Measurements from ENCODE around the gene DNM1L. TPM values are rescaled to one million over a fixed set of nuclear protein-coding genes. Genes with fewer than 3 reads are reported as not detected.

The DNM1L gene
- total RNA-seq, 1 donor from 2014 or later = 64.2 TPM

DNA sequence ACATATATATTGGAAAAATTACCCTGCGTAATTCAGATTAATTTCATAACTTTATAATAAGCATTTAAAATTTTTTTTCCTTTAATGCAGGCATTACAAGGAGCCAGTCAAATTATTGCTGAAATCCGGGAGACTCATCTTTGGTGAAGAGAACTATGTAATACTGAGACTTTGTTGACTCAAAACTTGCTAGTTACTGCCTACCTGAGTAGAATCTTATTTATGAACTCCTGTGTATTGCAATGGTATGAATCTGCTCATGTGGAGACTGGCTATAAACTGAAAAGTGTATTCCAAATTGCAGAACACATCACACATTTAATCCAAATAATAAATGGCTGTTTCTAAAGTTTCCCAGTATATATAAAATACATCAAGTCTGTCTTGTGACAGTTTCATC is 64.2 kb downstream of the DNM1L start:
- no peak for ATAC-seq

DNA sequence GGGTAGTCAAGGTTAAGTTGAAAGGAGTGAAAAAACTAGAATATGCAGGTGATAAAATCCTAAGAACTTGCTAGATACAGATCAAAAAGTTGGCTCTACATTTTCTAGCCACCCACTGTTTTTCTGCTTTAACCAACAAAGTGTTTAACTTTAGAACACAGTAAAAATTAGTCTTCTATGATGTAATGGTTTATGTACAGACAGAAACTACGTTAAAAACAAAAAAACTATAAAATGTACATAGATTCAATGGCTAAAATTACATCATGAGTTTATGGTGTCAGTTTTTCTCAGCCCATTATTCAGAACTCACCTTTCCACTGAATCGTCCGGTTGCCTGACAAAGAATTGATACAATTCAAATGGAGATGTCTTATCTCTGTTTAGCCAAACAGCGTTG is 74.5 kb downstream of the DNM1L start:
- ATAC-seq (no peak), DNase-seq (ENCODE audit: low spot score) (no peak)
- intact Hi-C loops (cut with DNase I) = loop anchor here (10.0 kb wide), 1 partner anchor 1029 kb away; the partner anchor contains the start of gene AMN1

More for the DNA sequence above, 64.2 kb downstream of the DNM1L start:
- intact Hi-C loops (cut with DNase I) = no loop called here
- no peak for DNase-seq (ENCODE audit: low spot score)

DNA sequence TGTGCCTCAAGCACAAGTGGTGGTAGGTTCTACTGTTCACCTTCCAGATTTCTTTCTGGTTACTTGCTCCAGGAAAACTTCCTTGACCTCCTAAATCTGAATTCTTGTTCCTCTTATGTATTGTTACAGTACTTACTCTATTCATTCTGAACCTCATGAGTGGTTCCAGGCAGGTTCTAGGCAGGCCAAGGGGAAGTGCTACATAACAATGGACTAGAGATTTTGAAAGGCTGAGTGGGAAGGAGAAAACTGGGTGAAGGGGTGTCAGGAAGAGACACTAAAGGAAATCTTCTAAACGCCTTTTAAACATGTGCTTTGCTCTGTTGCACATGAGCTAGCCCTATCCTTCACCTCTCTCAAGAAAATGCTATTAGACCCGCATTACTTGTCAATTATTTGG is 75.0 kb downstream of the DNM1L start:
- intact Hi-C loops (cut with DNase I) = loop anchor here (10.0 kb wide), 1 partner anchor 1029 kb away; the partner anchor contains the start of gene AMN1
- no peak for ATAC-seq
- DNase-seq (ENCODE audit: low spot score) = no peak

DNA sequence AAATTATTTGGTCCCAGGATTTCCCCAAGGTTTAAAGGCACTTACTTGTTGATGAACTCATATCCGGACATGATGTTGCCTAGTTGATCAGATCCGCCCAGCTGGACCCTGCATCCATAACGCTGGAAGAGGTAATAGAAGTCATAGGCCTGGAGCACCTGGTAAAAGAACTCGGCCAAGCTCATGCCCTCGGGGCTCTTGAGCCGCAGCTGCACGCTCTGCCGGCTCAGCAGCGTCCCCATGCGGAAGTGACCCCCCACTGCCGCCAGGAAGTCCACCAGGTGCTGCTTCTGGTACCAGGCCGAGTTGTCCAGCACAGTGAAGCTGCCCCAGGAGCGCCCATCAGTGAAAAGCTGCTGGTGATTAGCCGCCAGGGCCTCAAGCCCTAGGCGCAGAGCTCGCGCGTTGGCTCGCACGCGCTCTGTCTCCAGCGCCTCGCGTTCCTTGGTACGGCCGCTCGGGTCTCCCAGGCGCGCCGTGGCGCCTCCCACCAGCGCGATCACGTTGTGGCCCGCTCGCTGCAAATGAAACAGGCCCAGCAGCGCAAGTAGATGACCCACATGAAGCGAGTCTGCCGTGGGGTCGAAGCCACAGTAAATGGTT is 76.1 kb downstream of the DNM1L start:
- ATAC-seq = peak; percentile 63
- intact Hi-C loops (cut with DNase I) = loop anchor here (5.0 to 10.0 kb wide), 2 partner anchors 162 to 1030 kb away; partner anchors contain the start of gene AMN1
- peak; percentile 83 for DNase-seq (ENCODE audit: low spot score)

DNA sequence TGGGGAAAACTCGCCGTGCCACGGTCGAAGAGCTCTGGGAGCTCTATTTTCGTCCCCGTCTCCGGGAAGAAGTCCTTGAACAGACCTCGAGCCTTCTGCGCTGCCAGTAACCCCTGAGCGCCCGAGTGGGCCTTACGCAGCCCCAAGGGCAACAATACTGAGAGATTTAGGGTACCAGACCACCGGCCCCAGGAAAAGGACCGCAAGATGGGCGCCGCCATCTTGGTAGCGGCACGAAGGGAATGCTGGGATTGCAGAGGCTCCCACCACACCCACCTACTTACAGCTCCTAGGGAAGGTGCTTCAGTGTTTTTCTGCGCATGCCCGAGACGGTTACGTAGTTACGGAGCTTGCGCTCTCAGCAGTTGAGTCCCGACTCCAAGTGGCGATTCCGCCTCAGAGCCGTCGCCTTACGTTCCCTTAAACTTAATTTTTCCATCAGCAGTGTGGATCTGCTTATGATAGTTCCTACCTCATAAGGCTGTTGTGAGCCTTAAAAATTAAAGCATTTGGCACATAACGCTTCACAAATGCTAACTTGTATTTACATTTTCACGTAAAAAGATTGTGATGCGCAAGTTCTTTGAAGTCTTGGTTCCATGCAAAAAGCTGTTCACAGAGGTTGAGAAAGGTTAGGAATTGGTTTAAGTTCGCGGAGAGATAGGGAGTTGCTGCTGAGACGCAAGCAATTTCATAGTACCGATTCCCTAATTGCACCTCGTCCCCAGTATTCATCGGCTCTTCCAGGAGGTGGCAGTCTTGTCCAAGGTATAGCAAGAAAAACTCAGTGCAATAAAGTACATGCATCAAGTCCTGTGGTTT is 76.8 kb downstream of the DNM1L start, which contains the start of gene YARS2:
TSS of gene YARS2 (minus strand) at position 244 of the 822 bp plus-strand sequence. CDS start at position 221, 23 bp downstream.
- ATAC-seq (peak; percentile 99), DNase-seq (ENCODE audit: low spot score) (peak; percentile 96)
- intact Hi-C loops (cut with DNase I) = loop anchor here (5.0 to 10.0 kb wide), 2 partner anchors 161 to 1031 kb away; partner anchors contain the start of gene AMN1

DNA sequence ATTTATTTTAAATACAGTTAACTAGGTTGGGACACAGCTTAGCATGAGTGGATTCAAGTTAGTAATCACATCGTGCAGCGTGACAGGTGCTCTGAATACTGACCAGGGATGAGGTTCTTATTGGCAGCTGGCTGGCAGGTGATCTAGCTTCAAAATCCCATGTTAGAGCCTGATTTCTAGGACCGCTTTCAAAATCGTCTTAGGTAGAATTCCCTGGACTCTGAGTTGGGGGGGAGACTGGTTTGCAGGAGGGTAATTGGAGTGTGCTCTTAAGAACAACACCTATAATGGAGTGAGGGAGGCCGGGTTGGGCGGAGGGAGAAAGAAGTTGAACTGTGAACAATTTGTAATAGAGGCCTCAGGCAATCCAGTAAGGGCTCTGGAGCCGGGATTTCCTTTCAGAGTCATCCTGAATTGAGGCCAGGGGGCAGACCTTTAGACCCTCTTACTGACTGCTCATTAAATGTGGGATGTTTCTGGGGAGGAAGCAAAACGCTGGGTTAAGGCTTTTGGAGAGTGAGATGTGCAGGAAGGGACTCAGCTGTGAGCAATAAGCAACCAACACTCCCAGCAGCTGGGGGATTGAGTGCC is 77.5 kb downstream of the DNM1L start:
- DNase-seq (ENCODE audit: low spot score) = no peak
- intact Hi-C loops (cut with DNase I) = loop anchor here (5.0 to 10.0 kb wide), 2 partner anchors 161 to 1032 kb away; partner anchors contain the start of gene AMN1
- ATAC-seq = no peak

DNA sequence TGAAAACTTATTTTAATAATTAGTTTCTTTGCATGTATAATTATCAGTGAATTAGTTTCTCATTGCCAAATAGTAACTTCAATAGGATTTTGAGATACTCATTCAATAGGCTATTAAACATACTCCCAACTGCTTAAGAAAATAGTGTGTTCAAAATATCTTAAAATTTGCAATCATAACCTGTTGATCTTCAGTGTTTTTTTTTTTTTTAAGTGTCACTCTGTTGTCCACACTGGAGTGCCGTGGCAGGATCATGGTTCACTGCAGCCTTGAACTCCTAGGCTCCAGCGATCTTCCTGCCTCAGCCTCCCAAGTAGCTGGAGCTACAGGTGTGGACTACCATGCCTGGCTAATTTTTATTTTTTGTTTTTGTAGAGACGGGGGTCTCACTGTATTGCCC is 78.1 kb downstream of the DNM1L start:
- intact Hi-C loops (cut with DNase I) = loop anchor here (5.0 to 10.0 kb wide), 2 partner anchors 160 to 1032 kb away; partner anchors contain the start of gene AMN1
- ATAC-seq (no peak), DNase-seq (ENCODE audit: low spot score) (no peak)

DNA sequence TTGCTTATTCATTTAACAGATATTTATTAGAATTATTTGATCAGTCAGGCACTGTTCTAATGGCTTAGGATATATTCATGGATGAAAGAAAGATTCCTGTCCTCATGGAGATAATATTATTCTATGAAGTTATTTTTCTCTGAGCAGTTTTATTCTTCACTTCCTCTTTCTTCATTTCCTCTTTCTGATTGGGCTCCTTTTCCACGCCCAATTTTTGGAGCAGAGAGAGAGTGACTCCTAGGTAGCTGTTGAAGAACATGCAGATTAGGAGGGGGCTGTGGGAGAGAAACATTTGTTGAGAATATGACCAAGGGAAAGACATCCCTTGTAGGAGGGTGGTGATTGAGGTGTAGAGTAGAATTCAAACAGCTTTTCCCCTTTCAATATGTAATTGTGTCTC is 82.6 kb downstream of the DNM1L start:
- intact Hi-C loops (cut with DNase I) = no loop called here
- ATAC-seq = no peak
- DNase-seq (ENCODE audit: low spot score) = no peak

DNA sequence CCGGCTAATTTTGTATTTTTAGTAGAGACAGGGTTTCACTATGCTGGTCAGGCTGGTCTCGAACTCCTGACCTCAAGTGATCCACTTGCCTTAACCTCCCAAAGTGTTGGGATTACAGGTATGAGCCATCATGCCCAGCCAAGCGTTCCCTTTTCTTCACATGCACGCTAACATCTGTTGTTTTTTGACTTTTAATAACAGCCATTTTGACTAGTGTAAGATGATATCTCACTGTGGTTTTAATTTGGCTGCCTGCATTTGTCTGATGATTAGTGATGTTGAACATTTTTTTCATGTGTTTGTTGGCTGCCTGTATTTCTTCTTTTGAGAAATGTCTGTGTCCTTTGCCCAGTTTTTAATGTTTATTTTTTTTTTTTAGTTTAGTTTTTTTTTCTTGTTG is 86.8 kb downstream of the DNM1L start:
- DNase-seq (ENCODE audit: low spot score) (no peak), ATAC-seq (peak; percentile 85)
- intact Hi-C loops (cut with DNase I) = no loop called here

DNA sequence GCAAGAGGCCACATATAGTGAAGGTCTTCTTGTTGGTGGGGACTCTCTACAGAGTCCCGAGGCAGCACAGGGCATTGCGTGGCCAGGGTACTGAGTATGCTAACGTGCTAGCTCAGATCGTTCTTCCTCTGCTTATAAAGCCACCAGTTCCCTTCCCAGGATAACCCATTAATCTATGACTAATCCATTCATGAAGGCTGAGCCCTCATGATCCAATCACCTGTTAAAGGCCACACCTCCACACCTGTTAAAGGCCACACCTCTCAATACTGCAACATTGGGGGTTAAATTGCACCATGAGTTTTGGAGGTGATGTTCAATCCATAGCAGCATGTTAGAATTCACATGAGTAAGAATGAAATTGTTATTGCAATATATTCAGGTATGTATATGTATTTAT is 89.4 kb downstream of the DNM1L start:
- DNase-seq (ENCODE audit: low spot score) (no peak), ATAC-seq (no peak)
- intact Hi-C loops (cut with DNase I) = no loop called here

DNA sequence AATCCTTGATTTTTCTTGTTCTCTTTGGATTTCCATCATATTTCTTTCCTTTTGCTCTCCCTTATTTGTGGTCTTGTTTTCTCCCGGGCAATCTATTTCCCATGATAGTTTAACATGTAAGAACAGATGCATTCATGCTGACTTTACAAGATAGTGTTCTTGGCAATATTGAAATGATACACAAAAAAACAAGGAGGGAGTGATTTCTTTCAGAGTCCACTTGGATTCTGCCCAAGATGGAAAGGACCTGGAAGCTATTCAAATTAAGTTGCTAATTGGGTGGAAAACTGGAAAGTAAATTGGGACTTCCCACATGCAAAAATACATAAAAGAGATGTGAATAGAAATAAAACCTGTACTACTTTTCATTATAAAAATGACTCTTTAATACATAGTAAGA is 91.0 kb downstream of the DNM1L start:
- ATAC-seq = no peak
- DNase-seq (ENCODE audit: low spot score) = no peak
- intact Hi-C loops (cut with DNase I) = no loop called here

DNA sequence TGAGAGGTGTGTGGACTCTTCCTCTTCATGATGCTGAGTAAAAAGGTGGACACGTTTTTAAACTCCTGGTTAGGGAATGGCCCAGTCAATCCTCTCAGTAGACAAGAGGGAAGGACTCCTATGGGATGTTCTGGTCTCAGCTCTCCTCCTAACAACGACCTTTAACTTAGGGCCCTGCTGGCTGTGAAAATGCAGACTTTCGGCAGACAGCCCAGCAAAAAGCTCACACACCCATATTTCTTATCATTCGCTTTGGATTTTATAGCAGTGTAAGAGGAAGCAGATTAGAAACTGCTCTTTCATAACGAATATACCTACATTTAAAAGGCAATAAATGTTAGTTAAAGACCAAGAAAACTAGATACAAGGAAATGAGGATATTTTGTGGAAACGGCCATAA is 94.6 kb downstream of the DNM1L start:
- ATAC-seq (no peak), DNase-seq (ENCODE audit: low spot score) (no peak)
- intact Hi-C loops (cut with DNase I) = no loop called here

DNA sequence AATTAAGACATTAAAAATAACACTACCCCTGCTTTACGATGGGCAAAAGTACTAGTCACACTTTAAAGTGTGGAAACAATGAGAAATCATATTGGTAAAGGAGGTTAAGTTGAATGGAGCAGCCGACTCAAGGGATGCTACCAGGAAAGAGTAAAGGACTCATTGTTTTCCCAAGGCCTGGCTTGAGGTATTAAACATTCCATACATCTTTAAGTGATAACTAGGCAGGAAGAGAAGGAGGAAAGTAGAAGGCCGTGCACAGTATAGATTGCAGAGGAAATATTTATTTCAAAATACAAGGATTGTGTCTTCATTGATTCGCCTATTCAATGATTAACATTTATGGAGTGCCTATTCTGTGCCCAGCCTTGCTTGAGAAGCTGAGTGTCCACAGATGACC is 97.2 kb downstream of the DNM1L start:
- DNase-seq (ENCODE audit: low spot score) (no peak), ATAC-seq (no peak)
- intact Hi-C loops (cut with DNase I) = no loop called here

DNA sequence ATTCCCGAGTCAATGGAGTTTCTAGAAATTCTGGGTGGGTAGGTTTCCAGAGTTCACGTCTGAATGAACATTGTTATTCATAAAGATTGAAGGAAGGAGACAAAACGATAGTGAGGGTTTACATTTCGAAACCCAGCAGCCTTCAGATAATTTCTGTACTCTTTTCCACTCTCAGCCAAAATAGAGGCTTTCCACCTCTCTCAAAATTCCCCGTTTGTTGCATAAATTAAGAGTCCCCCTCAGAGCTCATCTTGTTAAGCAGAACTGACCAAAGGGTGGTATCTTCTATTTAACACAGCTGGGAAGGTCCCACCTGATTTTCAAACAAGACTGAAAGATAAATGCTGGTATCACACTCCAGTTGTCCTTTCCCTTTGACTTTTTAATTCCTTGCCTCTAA is 98.1 kb downstream of the DNM1L start:
- DNase-seq (ENCODE audit: low spot score) (no peak), ATAC-seq (no peak)
- intact Hi-C loops (cut with DNase I) = no loop called here

DNA sequence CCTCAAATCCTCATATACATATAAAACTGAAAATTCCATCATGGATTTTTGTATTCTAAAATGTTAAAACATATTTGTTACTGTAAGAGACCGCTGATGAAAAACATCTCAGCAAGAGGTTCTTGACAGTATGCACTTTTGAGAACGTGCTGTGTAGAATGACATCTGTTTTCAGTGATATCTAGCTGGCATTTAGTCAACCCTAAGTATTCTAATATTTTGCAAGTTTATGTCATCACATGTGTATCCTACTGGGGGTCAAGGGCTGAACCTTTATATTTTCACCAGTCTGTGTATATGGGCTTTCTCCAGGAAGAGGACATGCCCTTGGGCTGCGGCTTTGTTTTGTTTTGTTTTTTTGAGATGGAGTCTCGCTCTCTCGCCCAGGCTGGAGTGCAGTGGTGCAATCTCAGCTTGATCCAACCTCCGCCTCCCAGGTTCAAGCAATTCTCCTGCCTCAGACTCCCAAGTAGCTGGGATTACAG is 98.6 kb downstream of the DNM1L start:
- peak; percentile 62 for ATAC-seq
- intact Hi-C loops (cut with DNase I) = no loop called here

DNA sequence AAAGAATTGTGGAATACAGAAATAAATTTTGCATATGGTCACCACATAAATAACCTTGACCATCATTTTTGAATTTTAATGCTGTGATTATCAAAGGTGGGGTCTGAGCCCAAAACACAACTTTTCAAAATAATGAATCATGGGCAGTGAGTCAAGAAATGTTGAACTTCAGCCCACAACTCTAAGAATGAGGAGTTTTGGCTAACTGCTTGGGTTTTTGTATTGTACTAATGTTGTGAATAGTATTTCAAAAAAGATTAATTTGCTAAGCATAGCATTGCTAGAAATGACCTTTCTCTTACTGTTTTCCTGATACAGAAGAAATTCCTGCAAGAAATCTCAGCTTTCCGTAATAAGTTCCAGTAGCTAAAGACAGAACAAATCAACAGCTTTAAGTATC is 101.0 kb downstream of the DNM1L start:
- ATAC-seq (no peak), DNase-seq (ENCODE audit: low spot score) (no peak)
- intact Hi-C loops (cut with DNase I) = no loop called here

More for the DNA sequence above, 98.6 kb downstream of the DNM1L start:
- no peak for DNase-seq (ENCODE audit: low spot score)

DNA sequence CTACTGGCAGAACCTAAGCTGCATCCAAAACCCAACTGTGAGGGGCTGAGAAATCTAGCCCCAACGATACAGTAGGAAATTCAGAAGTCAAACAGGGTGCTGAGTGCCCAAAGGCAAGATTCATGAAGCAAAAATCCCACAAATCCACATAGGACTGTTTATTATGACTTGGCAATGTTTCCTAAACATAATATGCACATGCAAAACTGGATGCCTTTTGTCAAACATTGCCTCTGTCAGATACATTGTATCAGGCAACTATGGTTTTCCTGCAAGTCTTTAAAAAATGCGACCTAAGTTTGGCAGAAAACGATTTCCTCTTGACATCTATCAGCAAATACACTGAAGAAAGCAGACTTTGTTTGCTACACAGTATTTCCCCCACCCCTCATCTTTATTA is 103.9 kb downstream of the DNM1L start:
- ATAC-seq (no peak), DNase-seq (ENCODE audit: low spot score) (no peak)
- intact Hi-C loops (cut with DNase I) = no loop called here

DNA sequence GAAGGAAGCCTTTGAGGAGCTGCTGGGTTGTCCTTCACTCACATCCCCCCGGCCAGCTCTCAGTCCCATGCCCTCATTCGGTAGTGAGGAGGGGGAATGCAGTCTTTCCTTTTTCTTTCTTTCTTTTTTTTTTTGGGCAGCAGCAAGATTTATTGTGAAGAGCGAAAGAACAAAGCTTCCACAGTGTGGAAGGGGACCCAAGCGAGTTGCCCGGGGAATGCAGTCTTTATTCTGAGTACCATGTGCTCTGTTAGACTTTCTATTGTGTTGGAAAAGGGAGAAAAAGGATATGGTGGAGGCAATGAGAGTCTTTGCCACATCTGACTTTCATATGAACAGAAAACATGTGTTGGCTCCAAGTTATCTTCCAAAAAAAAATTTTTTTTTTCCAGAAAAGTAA is 106.5 kb downstream of the DNM1L start:
- intact Hi-C loops (cut with DNase I) = no loop called here

DNA sequence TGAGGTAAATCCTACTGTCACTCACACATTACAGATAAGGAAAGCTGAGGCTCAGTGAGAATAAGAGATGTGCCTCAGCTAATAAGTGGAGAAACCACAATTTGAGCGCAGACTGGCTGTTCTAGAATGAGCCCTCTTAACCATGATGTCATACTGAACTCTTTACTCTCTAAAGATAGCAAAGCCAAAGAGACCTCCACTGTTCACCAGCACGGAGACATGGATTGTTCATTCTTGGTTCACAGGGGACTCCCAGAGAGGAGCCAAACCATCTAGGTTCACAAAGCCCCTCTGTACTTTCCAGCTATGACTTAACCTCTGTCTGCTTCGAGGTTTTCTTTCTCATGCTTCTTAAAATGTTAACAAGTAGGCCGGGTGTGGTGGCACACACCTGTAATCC is 109.3 kb downstream of the DNM1L start:
- ATAC-seq (no peak), DNase-seq (ENCODE audit: low spot score) (no peak)
- intact Hi-C loops (cut with DNase I) = no loop called here

More for the DNA sequence above, 106.5 kb downstream of the DNM1L start:
- ATAC-seq (no peak), DNase-seq (ENCODE audit: low spot score) (no peak)

DNA sequence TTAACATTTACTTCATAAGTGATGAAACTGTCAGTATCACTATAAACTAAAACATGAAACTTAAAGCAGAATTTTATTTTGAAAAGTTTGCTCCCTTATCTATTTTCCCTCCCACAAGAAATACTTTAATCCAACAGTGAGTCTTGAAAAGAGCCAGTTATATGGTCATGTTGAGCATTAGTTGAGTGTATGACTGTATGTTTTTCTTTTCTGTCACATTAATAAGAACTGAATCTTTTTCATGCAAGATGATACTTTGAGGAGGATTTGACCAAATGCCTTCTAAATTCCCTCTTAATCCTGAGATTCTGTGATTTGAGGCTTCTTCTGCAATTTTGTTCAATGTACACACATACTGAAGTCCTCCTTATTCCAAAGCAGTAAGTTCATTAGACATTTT is 110.3 kb downstream of the DNM1L start:
- DNase-seq (ENCODE audit: low spot score) (no peak), ATAC-seq (no peak)
- intact Hi-C loops (cut with DNase I) = no loop called here

All from sciatic nerve (tissue), 2 donors.